Endodermal cell (in vitro differentiated cells): Measurements from ENCODE around the gene COL24A1. TPM values are rescaled to one million over a fixed set of nuclear protein-coding genes. Genes with fewer than 3 reads are reported as not detected.

Source experiments
- DNase-seq: peaks from one replicate; pipeline ENCODE4 v3.0.0-alpha.2; 2017
- H3K27ac ChIP-seq: 2 replicates; pipeline ENCODE4 v1.5.1; 2013; ENCODE audit warnings: mild to moderate bottlenecking, low read depth, low read length, moderate library complexity
- H3K27me3 ChIP-seq: 2 replicates; pipeline ENCODE4 v1.6.1; 2013; ENCODE audit warnings: mild to moderate bottlenecking, low read length, moderate library complexity; ENCODE audit not compliant: insufficient read depth, control insufficient read depth, poor library complexity, severe bottlenecking
- H3K36me3 ChIP-seq: 2 replicates; pipeline ENCODE4 v1.7.0; 2013; ENCODE audit warnings: mild to moderate bottlenecking, low read length, moderate library complexity; ENCODE audit not compliant: control insufficient read depth, insufficient read depth
- H3K4me1 ChIP-seq: one replicate; pipeline ENCODE4 v1.7.0; 2013; ENCODE audit warnings: low read length; ENCODE audit not compliant: control insufficient read depth, insufficient read depth
- H3K4me3 ChIP-seq: 2 replicates; pipeline ENCODE4 v1.5.1; 2013; ENCODE audit warnings: mild to moderate bottlenecking, low read length, moderate library complexity
- H3K9ac ChIP-seq: 2 replicates; pipeline ENCODE4 v1.6.1; 2013; ENCODE audit warnings: mild to moderate bottlenecking, low read length, moderate library complexity; ENCODE audit not compliant: poor library complexity, severe bottlenecking; ENCODE audit errors: extremely low read depth
- H3K9me3 ChIP-seq: 2 replicates; pipeline ENCODE4 v1.6.1; 2013; ENCODE audit warnings: mild to moderate bottlenecking, low read length, moderate library complexity; ENCODE audit not compliant: control insufficient read depth
- H3K27ac Mint-ChIP-seq: 2 replicates; pipeline ENCODE4 v1.8.0; 2020; ENCODE audit warnings: mixed read lengths
- H3K27me3 Mint-ChIP-seq: 2 replicates; pipeline ENCODE4 v1.8.0; 2021; ENCODE audit warnings: mild to moderate bottlenecking, mixed read lengths; ENCODE audit not compliant: insufficient read depth
- H3K36me3 Mint-ChIP-seq: 2 replicates; pipeline ENCODE4 v1.8.0; 2020; ENCODE audit warnings: low read depth, mixed read lengths
- H3K4me1 Mint-ChIP-seq: 2 replicates; pipeline ENCODE4 v1.8.0; 2020; ENCODE audit warnings: mixed read lengths
- H3K4me3 Mint-ChIP-seq: 2 replicates; pipeline ENCODE4 v1.8.0; 2020; ENCODE audit warnings: mild to moderate bottlenecking, moderate library complexity, mixed read lengths
- H3K9me3 Mint-ChIP-seq: 2 replicates; pipeline ENCODE4 v1.8.0; 2020; ENCODE audit warnings: mild to moderate bottlenecking, mixed read lengths
- WGBS, 2 experiments: methylation state at CpG; one replicate each; pipeline versions ENCODE4 v1.1.5 to v1.1.7; 2013; ENCODE audit warnings: missing lambda C conversion rate in 2 of 2, mixed read lengths in 1 of 2; ENCODE audit not compliant: insufficient coverage in 1 of 2, insufficient read length in 1 of 2; 5-methylcytosine and 5-hydroxymethylcytosine counted together
- total RNA-seq, 2 donors: library from RNA; stranded (reverse); fragmentation: NEBNext Ultra II Directional in 1 of 2; extraction: Animal tissue kit (Norgen Biotek cat#: 25700) in 1 of 2; gene quantifications; 2 replicates in 1 of 2; 3 replicates in 1 of 2; pipeline ENCODE4 v1.2.1, GENCODE V29; 2021
- TF ChIP-seq, protein P1 (sequence below): fragments of 200-600 bp; sonication (generic); conservative IDR thresholded peaks from 2 replicates; pipeline ENCODE4 v1.5.0; 2021; ENCODE audit warnings: antibody characterized with exemption, mild to moderate bottlenecking

Gene COL24A1
- total RNA-seq, 2 donors from 2014 or later = 0.84 to 0.95 TPM

DNA sequence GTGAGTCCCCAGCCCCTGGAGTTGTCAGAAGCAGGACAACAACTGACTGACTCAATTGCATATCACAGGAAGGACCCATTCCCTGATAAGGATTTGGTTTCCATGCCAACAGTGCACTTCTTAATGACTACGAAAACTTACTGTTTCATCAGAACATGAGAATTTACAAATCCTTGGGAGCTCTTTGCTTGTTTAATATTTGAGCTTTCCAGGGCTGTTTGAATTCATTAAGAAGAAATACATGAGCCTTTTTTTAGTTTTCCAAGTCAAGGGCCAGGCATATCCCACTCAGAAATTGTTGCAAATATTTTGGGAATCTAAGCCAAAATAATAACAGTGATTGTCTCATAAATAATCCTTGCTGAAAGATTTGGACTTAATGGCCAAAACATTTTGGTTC, 27.2 kb upstream of the COL24A1 start:
- peaks cover 7% of the 10 kb centered on the region for H3K27me3 Mint-ChIP-seq
- TF ChIP-seq, protein P1, sequence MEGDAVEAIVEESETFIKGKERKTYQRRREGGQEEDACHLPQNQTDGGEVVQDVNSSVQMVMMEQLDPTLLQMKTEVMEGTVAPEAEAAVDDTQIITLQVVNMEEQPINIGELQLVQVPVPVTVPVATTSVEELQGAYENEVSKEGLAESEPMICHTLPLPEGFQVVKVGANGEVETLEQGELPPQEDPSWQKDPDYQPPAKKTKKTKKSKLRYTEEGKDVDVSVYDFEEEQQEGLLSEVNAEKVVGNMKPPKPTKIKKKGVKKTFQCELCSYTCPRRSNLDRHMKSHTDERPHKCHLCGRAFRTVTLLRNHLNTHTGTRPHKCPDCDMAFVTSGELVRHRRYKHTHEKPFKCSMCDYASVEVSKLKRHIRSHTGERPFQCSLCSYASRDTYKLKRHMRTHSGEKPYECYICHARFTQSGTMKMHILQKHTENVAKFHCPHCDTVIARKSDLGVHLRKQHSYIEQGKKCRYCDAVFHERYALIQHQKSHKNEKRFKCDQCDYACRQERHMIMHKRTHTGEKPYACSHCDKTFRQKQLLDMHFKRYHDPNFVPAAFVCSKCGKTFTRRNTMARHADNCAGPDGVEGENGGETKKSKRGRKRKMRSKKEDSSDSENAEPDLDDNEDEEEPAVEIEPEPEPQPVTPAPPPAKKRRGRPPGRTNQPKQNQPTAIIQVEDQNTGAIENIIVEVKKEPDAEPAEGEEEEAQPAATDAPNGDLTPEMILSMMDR = no peak
- Histone ChIP-seq H3K9me3 (no peaks in the 10 kb centered on the region), H3K9ac (no peak overlapping the region), H3K36me3 (no peaks in the 10 kb centered on the region), H3K27ac (no peak overlapping the region), H3K27me3 (no peaks in the 10 kb centered on the region), H3K4me3 (no peak overlapping the region), H3K4me1 (no peaks in the 10 kb centered on the region)
- peaks cover 5% of the 10 kb centered on the region for H3K9me3 Mint-ChIP-seq
- H3K27ac Mint-ChIP-seq = no peak overlapping the region
- no peaks in the 10 kb centered on the region for H3K4me1 Mint-ChIP-seq
- no peak overlapping the region for H3K4me3 Mint-ChIP-seq
- DNase-seq = no peak
- H3K36me3 Mint-ChIP-seq = no peaks in the 10 kb centered on the region
- WGBS, 2 experiments = 76 to 86% methylated on average over 1 of the region's 1 CpG

DNA sequence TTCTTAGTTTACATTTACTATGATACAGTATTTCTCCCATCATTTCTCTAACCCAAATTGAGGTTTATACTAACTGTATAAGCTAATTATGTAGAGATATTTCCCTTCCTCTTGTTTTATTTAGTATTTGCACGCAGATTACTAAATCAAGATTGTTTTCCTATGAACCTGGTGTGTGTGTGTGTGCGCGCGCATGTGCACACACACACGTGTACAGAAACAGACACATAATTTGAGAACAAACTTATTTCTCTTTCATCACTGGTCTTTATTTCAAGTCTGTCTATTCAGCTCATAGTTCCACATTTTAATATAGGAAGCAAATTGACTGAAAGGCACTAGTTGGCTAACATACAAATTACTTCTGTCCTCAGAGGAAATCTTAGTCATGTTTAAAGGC, 19.7 kb upstream of the COL24A1 start:
- Histone ChIP-seq H3K9ac (no peak overlapping the region), H3K4me1 (no peaks in the 10 kb centered on the region), H3K9me3 (no peaks in the 10 kb centered on the region), H3K36me3 (no peaks in the 10 kb centered on the region), H3K27ac (no peak overlapping the region), H3K27me3 (no peaks in the 10 kb centered on the region), H3K4me3 (no peak overlapping the region)
- no peak for DNase-seq
- Mint-ChIP-seq H3K36me3 (no peaks in the 10 kb centered on the region), H3K27me3 (peaks cover 6% of the 10 kb centered on the region), H3K4me3 (no peak overlapping the region), H3K9me3 (no peaks in the 10 kb centered on the region), H3K27ac (no peak overlapping the region), H3K4me1 (no peaks in the 10 kb centered on the region)
- WGBS, 2 experiments = 84% methylated on average over 5 of the region's 5 CpGs; no CpG with 5 or more reads in 1 of the 2 experiments
- TF ChIP-seq, protein P1 = no peak

GRCh38 chr1:86175756-86176155, 19.2 kb upstream of the COL24A1 start:
- no peak overlapping the region for H3K9ac ChIP-seq
- H3K4me1 ChIP-seq = no peaks in the 10 kb centered on the region
- no peaks in the 10 kb centered on the region for H3K27me3 ChIP-seq
- H3K36me3 ChIP-seq = no peaks in the 10 kb centered on the region
- peaks cover 6% of the 10 kb centered on the region for H3K27me3 Mint-ChIP-seq
- 87 to 100% methylated on average over 3 to 5 of the region's 5 CpGs for whole genome bisulfite sequencing, 2 experiments
- H3K9me3 Mint-ChIP-seq = no peaks in the 10 kb centered on the region
- H3K9me3 ChIP-seq = no peaks in the 10 kb centered on the region
- TF ChIP-seq, protein P1 = no peak
- H3K4me3 Mint-ChIP-seq = no peak overlapping the region
- no peak overlapping the region for H3K27ac ChIP-seq
- DNase-seq = no peak
- H3K27ac Mint-ChIP-seq = no peak overlapping the region
- no peak overlapping the region for H3K4me3 ChIP-seq
- H3K36me3 Mint-ChIP-seq = no peaks in the 10 kb centered on the region
- no peaks in the 10 kb centered on the region for H3K4me1 Mint-ChIP-seq
